Measurements from ENCODE around the gene NAALADL2.

- TF ChIP-seq CTCF (IDR thresholded peaks at IDR 0.05; ENCODE audit: borderline replicate concordance, extremely low read depth, low read length, poor library complexity, severe bottlenecking) (no peak), EZH2 (IDR thresholded peaks at IDR 0.05; ENCODE audit: borderline replicate concordance, low read depth, low read length, severe bottlenecking) (no peak)
Observed at GRCh38 chr3:174957551-174958001, 98.4 kb downstream of the NAALADL2 start.

All from DND-41 (cell line).